Omental fat pad (tissue), 4 donors: Measurements from ENCODE around the gene MALRD1. TPM values are rescaled to one million over a fixed set of nuclear protein-coding genes. Genes with fewer than 3 reads are reported as not detected.

Experiments used
- ATAC-seq: fragments of 150-250 bp; one replicate; pipeline ENCODE4 v1.9.1; 2016; ENCODE audit warnings: mild to moderate bottlenecking, moderate library complexity; ENCODE audit not compliant: low FRiP score
- DNase-seq: peaks from one replicate; pipeline ENCODE4 v3.0.0-alpha.2; 2019; ENCODE audit warnings: low spot score
- CTCF ChIP-seq, 3 donors: fragments of 450-650 bp; IDR thresholded peaks; one replicate each; pipeline ENCODE4 v1.5.1; 2016 to 2017; ENCODE audit warnings: antibody characterized with exemption in 3 of 3, mild to moderate bottlenecking in 3 of 3, moderate library complexity in 2 of 3
- total RNA-seq, 4 donors: library from RNA; depleted of rRNA; stranded (reverse); fragments of >200 nt; gene quantifications; one replicate each; pipeline ENCODE4 v1.1.0, GENCODE V29; 2016

MALRD1 gene
- total RNA-seq, 4 donors from 2014 or later, result 0.93 to 2.4 (median 1.4) TPM

- TF ChIP-seq CTCF (IDR thresholded peaks at IDR 0.05), result no peak
- no peak for ATAC-seq
- no peak for DNase-seq
These were observed 508.1 kb downstream of the MALRD1 start for GRCh38 chr10:19556666-19557065.

- TF ChIP-seq CTCF (IDR thresholded peaks at IDR 0.05), result no peak
- DNase-seq, result no peak
- no peak for ATAC-seq
These were observed 512.6 kb downstream of the MALRD1 start for GRCh38 chr10:19561181-19561580.

- ATAC-seq (no peak), DNase-seq (no peak)
- TF ChIP-seq CTCF (IDR thresholded peaks at IDR 0.05), result no peak
These were observed 515.0 kb downstream of the MALRD1 start for GRCh38 chr10:19563388-19564141.

- no peak for TF ChIP-seq CTCF (IDR thresholded peaks at IDR 0.05)
- DNase-seq (no peak), ATAC-seq (no peak)
These were observed 521.5 kb downstream of the MALRD1 start for GRCh38 chr10:19570120-19570519.

GRCh38 chr10:19570991-19571390 lies 522.4 kb downstream of the MALRD1 start:
- no peak for ATAC-seq
- no peak for TF ChIP-seq CTCF (IDR thresholded peaks at IDR 0.05)

GRCh38 chr10:19572056-19572455 lies 523.5 kb downstream of the MALRD1 start:
- no peak for TF ChIP-seq CTCF (IDR thresholded peaks at IDR 0.05)
- DNase-seq (no peak), ATAC-seq (no peak)

More at GRCh38 chr10:19570991-19571390, 522.4 kb downstream of the MALRD1 start:
- DNase-seq, result no peak

- TF ChIP-seq CTCF (IDR thresholded peaks at IDR 0.05), result no peak
- no peak for ATAC-seq
- DNase-seq, result no peak
These were observed 528.0 kb downstream of the MALRD1 start for GRCh38 chr10:19576576-19576975.
